Kidney tubule cell (primary cell): Measurements from ENCODE around the gene APBB2.

Source experiments
- DNase-seq: peaks from one replicate; pipeline ENCODE4 v3.0.0-alpha.2; 2018; ENCODE audit warnings: low spot score

APBB2 gene

DNA sequence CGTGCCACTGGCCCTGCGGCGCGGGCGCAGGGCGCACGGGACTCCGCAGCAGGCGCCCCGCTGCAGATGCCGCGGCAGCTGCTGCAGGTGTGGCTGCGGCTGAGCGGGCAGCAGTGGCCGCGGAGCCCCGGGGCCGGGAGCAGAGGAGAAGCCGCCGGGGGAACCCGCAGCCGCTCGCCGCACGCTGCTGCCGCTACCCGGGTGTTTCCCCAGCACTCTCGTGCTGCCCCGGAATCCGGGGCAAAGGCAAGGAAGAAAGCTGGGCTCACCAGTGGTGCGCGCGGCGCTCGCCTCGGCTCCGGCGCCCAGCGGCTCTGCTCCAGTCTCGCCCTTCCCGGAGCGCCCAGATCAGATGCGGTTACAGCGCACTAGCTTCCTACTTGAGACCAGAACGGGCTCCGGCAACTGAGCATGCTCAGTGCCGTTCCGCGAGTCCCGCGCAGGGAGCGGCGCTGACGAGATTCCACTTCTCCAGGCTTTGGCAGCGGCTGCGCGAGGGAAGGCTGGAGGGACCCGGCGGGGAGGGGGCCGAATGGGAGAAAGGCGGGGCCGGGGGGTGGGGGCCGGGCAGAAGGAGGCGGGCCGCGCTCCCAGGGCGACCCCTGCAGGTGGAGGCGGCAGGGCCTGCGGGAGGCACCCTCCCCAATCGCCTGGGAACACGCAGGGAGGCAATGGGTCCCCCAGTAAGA is at the start of gene APBB2:
Gene APBB2 (minus strand): TSS at position 407 of the 689 bp plus-strand sequence. CDS start 181,288 bp downstream, outside the sequence.
- peak; percentile 98 for DNase-seq

DNA sequence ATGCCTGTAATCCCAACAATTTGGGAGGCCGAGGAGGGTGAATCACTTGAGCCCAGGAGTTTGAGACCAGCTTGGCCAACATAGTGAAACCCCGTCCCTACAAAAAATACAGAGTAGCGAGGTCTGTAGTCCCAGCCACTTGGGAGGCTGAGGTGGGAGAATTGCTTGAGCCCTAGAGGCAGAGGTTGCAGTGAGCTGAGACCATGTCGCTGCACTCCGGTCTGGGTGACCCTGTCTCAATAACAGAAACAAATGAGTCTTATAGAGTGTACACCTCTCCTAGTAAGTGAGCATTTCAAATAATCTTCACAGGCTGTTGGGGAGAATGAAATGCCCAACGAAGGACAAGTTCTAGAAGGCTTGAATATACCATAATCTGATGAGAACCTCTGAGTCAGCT is 47.9 kb upstream of the APBB2 start:
- no peak for DNase-seq

DNA sequence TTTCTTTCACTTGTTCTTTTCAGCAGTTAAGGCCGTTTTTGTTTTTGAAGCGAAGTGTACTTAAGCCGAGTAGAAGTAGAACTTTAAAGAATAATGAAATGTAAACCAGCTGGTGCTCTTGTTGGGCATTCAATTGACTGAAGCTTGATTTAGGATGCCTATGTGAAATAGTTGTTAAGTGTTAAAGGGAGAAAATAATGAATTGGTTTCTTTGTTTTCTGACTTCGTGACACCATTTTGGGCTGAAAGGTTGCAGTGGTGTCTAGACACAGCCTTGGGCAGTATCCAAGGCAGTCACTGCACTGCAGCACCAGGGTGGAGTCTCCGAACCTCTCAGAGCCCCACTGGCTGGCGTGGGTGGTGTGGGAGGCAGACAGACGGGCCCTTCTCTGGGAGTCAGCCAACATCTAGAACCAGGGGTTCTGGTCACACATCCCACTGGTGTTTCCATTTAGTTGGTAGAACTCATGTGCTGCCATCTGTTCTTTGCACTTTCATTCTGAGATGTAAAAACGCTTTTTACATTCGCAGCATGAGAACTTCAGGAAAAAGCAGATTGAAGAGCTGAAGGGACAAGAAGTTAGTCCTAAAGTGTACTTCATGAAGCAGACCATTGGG is 45.9 kb upstream of the APBB2 start:
- DNase-seq = no peak

DNA sequence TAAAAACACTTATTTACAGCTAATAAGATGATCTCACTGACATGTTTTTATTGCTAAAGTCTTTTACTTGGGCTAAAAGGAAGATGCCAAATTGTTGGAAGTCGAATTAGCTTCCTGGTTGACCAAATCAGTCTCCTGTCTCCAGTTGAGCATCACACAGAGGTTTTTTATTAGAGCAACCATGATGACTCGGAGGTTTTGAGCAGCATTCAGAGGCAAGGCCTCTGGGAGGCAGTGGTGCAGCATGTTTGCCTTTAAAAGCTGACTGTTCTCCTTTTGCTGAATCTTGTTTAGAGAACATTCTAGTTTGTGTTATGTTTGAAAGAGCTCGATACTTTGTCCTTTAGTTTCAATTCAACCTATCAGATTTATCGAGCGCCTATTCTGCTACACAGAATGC is 44.4 kb upstream of the APBB2 start:
- peak; percentile 74 for DNase-seq

DNA sequence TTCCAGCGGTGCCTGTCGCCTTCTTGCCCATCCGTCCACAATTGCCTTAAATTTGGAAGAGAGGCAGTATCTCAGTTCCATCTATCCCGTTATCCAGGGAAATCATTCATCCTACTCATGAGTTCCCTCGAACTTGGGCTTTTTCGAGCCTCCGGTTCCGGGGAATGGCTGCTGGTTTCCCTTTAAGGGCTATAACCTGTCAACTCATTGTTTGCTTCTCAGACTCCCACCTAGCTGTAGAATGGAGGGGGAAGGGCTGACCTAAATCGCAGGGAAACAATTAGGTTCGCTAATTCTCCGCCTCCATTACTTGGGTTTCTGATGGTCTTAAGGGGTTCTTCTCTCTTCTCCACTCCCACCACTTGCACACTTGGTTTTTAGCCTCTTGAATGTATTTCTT is 43.6 kb upstream of the APBB2 start:
- no peak for DNase-seq

DNA sequence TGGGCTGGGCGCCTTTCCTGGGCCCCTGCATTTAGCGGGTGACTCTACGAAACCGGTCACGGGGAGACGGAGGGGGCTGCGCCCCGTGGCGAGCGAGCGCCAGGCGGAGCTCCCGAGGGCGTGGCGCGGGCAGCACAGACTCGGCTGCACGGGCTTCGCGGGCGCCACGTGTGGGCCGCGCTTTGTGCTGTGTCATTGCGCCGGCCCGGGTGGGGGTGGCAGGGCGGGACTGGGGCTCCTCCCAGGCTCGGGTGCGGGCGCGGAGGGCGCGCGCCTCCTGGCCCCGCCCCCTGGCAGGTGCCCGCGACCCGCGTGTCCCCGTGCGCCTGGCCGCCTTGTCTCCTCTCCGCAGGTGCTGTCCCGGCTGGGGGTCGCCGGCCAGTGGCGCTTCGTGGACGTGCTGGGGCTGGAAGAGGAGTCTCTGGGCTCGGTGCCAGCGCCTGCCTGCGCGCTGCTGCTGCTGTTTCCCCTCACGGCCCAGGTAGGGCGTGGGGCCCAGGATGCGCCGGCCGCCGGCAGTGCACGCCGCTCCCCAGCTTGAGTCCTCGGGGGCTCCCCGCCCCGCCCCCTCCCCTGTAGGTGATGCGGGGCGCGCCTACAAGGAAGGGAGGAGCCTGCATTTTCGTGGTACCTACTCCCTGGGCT is 43.0 kb upstream of the APBB2 start:
- peak; percentile 69 for DNase-seq

DNA sequence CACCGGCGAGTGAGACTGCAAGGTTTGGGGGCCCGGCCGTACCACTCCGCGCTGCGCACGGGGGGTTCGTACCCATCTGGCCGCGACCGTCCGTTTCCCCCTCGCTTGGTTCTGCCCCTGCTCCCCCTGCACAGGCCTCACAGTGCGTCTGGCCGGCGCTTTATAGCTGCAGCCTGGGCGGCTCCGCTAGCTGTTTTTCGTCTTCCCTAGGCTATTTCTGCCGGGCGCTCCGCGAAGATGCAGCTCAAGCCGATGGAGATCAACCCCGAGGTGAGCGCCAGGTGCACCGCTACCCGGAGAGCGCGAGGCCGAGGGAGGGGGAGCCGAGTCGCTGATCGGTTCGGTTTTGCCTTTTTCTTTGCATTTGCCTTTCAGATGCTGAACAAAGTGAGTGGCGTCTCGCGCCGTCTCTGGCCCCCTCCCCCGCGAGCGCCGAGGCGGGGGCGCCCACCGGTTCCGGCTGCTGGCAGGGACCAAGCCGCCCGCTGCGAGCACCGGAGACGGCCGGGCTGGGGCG is 42.5 kb upstream of the APBB2 start, which contains the start of gene UCHL1:
Gene UCHL1 (plus strand): TSS at position 189 of the 517 bp plus-strand sequence. CDS start 49 bp downstream, at position 238.
- peak; percentile 84 for DNase-seq

DNA sequence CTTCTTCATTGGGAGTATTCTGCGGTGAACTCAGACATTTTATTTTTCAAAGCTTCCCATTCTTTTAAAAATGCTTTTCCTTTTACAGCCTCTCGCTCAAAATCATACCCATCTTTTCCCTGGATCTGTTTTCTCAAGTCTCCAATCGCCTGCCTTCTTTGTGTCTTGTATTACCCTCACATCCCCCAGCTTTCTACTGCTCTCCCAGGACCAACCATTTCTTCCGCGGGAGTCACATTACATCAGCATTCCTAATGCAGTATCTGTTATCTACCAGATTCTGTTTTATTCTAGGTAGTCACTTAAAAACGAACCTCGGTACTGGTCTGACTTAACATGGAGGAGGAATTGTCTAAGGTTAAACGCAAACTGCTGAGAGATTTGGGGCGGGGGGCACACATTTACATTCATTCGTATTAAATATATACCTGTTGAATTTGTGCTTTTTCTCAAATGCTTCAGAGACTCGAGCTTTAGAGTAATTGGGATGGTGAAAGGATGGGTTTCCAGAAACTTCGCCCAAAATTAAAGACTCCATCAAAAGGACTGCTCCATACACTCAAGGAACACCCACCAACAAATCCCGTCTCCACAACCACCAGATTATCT is 41.9 kb upstream of the APBB2 start:
- peak; percentile 29 for DNase-seq

DNA sequence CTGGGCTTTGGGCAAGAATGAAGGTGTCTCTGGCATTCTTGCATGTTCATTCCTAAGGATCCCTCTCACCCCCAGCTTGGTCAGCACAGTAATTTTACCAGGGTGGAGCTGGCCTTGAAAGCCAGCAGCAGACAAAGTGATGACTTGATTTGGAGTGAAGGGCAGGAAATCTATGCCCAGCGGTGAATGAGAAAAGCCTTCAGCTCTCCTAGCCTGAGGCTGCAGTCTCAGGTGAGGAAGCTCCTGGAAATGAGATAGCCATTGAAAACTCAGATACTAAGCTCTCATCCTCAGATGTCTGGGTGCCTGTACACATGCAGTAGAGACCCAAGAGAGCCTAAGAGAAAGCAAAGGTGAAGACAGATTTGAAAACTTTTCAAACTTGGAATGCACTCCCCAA is 31.6 kb upstream of the APBB2 start:
- no peak for DNase-seq

DNA sequence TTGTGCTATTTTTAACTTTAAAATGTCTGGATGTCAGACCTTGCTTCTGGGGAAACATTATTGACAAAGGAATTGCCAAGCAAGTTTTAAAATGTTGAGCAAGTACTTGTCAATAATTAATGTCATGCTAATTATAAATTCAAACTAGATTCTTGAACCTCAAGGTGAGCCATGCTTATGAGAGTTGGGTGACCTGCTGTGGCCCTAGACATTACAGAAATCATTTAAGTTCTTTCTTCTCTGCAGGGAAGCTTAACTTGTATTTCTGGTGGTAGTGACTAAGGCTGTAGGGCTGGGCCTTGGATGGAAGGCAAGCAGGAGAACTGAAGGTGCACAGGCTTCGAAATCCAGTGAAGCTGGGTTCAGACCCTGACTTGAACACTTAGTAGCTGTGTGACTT is 27.6 kb upstream of the APBB2 start:
- peak; percentile 73 for DNase-seq

DNA sequence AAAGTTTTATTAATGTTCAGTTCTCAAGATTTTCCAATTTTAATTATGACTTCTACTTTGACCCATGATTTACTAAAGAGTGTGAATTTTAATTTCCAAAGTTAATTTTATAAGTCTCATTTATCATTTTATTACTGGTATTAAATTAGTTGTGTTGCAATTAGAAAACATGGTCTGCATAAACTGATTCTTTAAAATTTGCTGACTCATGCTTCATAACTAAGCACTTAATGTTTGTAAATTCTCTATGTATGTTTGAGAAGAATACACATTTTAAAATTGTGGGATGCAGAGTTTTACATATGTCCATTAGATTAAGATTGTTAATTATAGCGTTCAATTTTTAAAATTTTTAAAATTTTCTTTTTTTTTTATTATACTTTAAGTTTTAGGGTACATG is 22.2 kb upstream of the APBB2 start:
- no peak for DNase-seq

DNA sequence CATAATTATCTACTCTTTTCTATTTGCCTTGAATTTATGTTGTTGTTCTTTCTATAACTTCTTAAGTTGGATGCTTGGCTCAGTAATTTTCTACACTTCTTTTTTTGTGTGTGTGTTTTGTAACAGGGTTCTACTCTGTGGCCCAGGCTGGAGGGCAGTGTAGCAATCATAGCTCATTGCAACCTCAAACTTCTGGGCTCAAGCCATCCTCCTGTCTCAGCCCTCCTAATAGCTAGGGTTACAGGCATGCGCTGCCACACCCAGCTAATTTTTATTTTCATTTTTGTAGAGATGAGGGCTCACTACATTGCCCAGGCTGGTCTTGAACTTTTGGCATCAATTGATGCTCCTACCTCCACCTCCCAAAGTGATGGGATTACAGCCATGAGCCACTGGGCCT is 21.7 kb upstream of the APBB2 start:
- no peak for DNase-seq

DNA sequence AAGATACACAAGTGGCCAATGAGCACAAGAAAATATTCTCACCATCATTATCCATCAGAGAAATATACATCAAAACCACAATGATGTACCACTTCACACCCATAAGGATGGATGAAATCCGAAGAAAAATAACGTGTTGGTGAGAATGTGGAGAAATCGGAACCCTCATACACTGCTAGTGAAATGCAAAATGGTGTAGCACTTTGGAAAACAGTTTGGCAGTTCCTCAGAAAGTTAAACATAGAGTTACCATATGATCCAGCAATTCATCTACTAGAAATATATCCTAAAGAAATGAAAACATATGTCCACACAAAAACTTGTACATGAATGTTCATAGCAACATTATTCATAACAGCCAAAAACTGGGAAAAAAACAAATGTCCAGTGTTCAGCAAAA is 18.5 kb upstream of the APBB2 start:
- DNase-seq = no peak

DNA sequence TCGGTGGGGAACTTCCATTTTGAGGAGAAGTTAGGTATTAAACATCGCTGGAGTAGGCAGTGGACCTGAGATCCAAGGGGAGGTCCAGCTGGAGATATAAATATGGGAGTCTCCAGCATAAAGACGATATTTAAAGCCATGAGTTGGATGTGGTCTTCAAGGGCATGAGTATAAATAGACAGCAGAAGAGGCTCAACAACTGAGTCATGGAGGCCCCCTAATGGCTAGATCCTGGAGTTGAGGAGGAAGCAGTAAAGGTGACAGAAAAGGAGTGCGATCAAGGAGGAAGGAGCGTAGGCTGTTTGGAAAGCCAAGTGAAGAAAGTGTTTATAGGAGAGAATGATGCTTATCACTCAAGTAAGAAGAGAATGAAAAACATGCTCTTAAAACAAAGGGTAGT is 18.1 kb upstream of the APBB2 start:
- DNase-seq = no peak

DNA sequence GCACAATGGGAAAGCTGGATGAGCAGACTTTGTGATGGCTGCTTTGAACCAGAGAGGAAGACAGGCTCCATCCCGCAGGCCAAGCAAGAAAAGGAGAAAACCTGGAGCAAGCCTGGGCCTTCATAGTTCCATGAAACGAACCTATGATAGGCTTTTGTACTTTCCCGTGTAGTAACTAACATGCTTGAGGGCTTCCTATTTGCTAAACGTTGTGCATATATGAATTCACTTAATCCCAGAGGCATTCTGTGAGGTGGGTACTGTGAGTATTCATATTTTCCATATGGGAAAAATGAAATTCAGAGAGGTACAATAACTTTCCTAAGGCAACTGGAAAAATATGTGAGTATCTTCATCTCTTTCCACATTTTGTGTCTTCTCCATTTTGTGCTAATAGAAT is 13.6 kb upstream of the APBB2 start:
- DNase-seq = no peak

DNA sequence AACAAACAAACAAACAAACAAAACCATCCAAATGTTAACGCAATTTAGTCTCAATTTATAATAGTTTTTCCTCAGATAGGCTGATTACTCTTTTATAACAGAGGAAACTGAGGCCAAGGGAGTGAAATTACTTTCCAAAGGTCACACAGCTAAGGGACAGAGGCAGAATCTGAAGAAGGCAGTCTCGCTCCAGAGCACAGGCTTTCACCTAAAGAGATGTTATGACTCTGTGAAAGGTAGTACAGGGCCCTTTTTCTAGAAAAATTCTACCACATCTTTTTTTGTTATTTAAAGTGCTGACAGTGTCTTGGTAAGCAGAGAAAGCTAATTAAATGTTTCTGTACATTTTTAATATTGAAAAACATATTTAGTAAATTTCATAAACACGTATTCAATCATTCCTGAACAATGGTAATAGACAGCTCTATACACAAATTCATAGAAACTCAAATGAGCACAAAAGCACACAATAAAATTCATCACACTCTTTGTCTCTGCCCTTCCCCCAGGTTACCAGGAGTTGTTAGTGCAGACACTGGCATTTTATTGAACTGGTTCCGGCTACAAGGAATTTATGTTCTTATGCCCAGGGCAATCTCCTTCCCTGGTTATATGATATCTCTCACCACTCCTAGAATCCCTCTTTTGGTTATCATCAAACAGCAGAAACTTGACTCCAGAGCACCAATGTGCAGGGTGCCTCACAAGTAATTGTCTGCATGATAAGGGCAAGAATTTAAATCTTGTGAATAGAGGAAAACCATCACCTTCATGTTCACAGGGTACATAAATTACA is 7.7 kb upstream of the APBB2 start:
- DNase-seq = no peak

DNA sequence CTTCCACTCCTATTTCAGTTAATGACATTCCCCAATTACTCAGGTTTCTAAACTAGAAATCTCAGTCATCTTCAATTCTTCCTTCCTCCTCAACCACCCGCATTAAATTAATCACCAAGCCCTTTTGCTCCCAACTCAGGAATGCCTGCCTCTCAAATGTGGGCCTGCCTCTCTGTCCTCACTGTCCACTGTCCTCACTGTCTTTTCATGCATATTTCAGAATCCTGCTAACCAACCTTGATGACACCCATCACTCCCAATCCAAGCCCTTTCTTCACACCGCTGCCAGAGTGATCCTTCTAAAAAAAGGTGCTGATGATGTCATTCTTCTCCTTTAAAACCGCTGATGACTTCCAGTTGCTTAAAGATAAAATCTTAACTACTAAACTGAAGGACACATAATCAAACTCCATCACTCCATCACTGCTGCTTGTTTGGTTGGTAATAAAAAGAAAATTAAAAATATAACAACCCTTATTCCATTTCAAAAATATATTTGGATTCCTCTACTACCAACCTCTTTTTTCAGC is 5.1 kb upstream of the APBB2 start:
- DNase-seq = peak; percentile 13

DNA sequence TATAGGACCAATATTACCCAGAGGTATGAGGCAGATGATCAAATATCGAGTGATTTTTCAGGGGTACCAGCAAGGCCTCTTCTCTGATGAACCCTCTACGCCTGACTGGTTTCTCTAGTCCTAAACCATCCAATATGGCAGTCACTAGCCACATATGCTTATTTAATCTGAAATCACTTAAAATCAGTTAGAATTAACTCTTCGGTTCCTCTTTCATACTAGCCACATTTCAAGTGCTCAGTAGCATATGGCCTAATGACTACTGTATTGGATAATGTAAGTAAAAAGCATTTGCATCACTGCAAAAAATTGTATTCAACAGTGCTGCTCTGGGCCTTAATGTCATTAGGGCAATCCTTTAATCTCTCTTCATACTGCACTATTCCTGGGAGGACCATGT is 4.4 kb upstream of the APBB2 start:
- no peak for DNase-seq

DNA sequence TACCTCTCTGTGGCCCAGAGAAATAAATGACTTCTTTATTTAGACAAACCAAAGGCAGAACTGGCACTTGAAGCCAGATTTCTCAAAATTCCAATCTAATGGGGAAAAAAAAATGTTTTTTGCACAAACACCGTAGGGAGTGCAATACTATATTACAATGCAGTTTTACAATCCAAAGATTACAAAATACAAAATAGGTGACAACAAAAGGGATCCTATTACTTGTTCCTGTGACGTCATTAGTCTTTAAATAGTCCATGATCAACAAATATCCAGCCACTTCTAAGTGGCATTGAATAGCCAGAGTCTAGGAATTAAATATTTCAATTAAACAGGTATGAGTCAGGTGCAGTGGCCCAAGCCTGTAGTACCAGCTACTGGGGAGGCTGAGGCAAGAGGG is 3.0 kb upstream of the APBB2 start:
- no peak for DNase-seq

DNA sequence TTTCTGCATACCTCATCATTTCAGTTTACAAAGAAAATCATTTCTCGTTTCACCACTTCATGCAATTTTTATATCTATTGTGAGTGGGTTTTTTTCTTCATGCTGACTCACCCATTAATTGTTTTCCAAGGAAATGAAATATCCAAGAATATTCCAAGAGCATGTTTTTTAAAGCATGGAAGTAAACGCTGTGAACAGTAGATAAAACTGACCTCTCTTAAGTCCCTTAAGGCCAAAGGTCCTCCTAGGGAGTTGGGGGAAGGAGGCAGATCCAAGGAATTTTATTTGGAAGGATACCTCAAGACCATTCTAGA is 2.6 kb upstream of the APBB2 start:
- no peak for DNase-seq

DNA sequence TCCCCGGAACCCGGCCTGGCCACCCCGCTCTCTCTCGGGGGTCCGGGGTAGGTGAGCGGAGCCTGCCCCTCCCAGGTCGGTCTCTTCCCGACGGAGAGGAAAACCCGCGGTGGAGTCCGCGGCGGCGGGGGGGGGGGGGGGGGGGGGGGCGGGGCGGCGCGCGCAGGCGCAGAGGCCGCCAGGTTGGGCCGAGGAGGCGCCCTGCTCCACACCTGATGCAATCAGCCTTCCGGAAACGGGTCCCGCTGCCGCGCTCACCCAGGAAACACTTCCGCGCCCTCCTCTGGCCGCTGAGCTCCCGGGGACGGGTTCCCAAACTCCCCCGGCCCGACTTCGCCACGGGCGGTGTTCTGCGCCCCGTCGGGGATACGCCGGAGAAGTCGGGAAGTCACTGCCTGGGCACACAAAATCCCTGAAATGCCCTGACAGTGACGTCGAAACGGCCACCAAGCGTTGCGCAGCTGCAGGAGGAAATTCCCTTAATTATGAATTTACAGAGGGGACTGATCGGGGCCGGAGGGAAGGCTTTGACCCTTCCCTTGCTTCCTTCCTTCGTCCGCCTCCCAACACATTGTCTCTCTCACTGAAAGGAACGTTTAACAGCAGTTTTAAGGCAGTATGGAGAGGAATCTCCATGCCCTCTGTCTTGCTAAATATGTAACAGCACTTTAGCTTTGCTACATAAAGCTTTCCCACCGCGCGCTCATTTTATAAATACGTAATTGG is 2.1 kb upstream of the APBB2 start:
- DNase-seq = peak; percentile 91
